ENCODE results near the gene ABL1.
"Not testable (repeated sequence)": the region's sequence is repeated elsewhere in the genome, so short reads cannot be mapped to it uniquely, and the experiment has no call there.

The ABL1 gene

DNA sequence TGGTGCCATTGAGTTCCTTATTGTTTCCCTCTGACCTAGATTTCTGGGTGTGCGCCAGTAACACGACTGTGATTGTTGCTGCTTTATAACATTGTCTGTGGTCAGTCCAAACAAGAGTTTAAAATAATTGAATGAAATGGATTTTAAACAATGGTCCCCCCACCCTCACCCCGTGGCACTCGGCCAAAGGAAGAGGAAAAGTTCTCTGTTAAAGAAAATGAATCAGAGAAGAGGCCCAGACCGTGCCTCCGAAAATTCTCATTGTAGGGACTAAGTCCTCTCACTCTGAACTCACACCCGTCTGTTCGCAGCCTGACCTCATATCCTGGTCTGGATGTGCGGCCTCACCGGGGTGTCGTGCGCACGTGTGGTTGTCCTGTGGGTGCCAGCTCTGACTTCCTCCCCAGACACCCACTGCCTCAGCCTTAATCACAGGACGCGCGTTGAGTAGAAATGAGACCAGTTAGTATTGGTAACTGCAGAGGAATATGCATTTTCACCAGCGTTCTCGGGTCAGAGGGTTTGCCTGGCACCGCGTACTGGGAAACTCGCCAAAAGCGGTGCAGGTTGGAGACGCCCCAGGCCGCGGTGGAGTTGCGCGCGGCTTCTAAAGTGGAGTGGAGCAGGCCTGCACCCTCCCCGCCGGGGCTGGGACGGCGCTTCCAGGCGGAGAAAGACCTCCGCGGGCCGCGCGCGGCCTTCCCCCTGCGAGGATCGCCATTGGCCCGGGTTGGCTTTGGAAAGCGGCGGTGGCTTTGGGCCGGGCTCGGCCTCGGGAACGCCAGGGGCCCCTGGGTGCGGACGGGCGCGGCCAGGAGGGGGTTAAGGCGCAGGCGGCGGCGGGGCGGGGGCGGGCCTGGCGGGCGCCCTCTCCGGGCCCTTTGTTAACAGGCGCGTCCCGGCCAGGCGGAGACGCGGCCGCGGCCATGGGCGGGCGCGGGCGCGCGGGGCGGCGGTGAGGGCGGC, at the start of gene ABL1:
Gene ABL1 (plus strand): TSS at position 884 of the 966 bp plus-strand sequence. CDS start 193 bp downstream, outside the sequence.
- in situ Hi-C loops (cut with MboI; ENCODE audit: low sequenced_read_pairs): no loop called here

DNA sequence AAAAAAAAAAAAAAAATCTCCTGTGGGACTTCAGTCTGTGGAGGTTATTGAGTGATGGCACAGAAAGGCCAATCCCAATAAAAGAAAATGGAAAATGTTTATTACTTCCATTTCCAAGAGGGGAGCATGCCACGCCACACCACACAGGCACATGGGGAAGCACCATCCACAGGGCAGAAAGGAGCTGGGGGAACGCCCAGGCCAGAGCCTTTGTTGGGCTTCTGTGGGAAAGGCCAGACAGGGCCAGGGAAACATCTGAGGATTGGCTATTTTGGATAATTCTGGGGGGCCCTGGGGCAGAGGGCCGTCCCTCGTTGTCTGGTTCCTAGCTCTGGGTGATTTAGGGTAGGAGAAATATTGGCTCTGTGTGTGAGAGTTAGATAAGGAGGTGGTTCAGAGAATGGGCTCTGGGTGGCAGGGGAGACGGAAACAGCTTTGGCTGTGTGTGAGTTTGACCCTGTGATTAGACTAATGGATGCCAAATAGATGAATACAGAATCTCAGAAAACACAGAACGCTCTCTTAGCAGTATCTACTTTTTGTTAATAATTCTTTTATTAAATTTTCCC, 49.0 kb upstream of the ABL1 start:
- in situ Hi-C loops (cut with MboI; ENCODE audit: low sequenced_read_pairs): no loop called here

DNA sequence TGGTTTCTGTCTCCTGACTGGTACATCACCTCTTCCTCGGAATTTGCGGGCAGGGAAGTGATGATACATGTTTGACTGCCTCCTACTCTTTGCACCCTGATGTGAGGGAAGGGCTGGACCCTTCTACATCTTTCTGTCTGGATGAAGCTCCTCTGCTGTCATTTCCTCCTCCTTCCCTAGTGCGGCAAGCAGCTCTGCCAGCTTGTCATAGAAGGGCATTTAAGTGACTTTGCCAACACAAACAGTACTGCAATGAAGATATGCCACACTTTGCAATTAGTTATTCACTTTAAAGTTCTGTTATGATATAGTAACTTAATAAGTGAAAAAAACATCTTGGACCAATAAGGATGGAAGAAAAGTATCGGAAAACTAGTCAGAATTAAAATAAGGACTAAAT, 48.5 kb upstream of the ABL1 start:
- in situ Hi-C loops (cut with MboI; ENCODE audit: low sequenced_read_pairs): no loop called here

DNA sequence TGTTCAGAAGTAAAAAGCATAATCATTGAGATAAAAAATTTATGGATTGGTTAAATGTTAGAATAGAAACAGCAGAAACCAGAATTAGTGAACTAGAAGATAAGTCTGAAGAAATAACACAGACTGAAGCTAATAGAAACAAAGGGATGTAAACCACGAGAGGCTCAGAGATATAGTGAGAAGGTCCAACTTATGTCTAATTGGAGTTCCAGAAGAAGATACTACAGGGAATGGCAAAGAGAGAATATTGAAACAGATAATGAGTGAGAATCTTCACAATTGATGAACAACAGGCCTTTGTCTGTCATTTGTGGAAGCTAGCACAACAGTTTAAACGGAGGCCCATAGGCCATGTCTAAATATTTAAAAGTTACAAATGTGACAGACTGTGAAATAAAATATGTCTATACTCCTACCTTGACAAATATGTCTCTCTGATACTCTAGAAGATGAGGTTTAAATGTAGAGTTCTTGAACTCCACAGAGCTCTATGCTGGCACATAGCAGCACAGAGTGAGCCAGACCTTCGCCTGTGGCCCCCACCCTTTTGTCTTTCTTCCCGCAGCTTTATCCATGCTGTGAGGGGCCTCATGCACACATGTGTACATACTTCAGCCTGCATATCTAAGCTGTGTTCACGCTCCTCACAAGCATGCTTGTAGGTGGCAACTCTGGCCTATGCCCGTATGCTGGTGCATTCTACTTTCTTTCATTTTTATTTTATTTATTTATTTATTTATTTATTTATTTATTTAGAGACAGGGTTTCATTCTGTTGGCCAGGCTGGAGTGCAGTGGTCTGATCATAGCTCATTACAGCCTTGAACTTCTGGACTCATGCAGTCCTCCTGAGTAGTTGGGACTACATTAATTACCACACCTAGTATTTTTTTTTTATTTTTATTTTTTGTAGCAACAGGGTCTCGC, 45.0 kb upstream of the ABL1 start:
- in situ Hi-C loops (cut with MboI; ENCODE audit: low sequenced_read_pairs): no loop called here

DNA sequence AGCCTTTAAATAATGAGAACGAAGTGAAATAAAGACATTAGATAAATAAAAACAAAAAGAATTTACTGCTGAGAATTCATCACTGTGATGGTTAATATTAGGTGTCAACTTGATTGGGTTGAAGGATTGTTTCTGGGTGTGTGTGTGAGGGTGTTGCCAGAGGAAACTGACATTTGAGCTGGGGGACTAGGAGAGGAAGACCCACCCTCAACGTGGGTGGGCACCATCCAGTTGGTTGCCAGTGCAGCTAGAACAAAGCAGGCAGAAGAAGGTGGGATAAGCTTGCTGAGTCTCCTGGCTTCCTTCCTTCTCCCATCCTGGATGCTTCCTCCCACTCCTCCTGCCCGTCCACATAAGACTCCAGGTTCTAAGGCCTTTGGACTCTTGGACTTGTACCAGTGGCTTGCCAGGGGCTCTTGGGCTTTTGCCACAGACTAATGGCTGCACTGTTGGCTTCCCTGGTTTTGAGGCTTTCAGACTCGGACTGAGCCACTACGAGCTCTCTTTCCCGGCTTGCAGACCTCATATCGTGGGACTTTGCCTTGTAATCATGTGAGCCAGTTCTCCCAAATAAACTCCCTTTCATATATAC, 43.7 kb upstream of the ABL1 start:
- in situ Hi-C loops (cut with MboI; ENCODE audit: low sequenced_read_pairs): no loop called here

DNA sequence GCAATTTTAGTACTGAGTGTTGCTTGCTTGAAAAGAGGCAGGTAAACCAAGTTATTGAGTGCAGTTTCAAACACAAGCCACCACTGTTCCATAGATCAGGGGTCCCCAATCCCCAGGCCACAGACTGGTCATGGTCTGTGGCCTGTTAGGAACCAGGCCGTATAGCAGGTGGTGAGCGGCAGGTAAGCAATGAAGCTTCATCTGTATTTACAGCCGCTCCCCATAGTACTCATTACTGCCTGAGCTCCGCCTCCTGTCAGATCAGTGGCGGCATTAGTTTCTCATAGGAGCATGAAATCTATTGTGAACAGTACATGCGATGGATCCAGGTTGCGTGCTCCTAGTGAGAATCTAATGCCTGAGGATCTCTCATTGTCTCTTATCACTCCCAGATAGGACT, 41.5 kb upstream of the ABL1 start:
- in situ Hi-C loops (cut with MboI; ENCODE audit: low sequenced_read_pairs): no loop called here

DNA sequence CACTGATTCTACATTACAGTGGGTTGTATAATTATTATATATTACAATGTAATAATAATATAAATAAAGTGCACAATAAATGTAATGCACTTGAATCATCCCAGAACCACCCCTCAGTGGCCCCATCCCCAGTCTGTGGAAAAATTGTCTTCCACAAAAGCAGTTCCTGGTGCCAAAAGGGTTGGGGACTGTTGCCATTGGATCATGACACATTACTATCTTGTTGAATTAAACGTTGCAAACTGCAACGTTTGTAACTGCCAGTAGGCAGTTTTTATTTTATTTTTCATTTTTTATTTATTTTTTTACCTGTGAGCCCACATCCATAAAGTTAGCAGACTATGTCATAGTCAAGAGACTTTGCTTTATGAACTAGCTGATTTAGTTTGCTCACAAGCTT, 41.0 kb upstream of the ABL1 start:
- in situ Hi-C loops (cut with MboI; ENCODE audit: low sequenced_read_pairs): not testable (repeated sequence)

DNA sequence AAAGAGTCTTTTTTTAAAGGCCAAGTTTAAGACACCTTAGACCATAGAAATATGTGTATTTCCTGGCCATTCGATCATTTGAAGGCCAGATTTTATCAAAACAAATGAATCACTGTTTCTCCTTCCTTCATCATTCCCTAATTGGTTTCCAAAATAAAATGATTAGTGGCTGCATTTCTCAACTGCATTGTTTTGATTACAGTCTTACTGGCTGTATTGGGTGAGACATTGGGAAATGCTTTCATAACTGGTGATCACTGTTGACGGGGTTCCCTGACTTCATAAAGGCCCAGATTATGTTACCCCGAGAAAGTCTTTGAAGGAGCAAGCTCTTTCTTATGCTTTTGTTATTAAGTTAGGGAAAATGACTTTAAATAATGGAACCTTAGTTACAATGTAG, 40.6 kb upstream of the ABL1 start:
- in situ Hi-C loops (cut with MboI; ENCODE audit: low sequenced_read_pairs): not testable (repeated sequence)

DNA sequence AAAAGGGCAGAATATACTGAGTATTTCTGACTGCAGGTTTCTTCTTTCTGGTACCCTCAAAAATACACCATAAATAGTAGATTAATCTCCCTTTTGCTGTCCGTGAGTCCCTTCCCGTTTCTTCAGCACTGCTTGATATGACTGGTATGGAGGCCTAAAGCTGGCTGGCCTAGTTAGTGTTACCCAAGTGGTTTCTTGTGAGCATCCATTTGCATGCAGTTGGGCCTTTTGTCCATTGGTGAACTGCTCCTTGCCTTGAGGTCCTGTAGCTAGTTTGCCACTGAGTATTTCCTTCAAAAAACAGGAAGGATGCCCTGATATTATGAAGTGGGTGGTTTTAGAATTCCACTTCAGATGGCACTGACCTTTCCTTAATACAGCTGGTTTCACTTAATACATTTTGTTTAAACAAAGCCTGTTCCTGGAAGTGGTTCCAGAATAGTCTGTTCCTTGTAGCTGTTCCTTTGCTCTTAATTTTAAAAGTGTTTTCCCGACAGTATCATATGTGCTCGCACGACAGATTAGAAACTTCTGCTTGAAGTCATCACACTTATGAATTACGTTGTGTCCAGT, 40.0 kb upstream of the ABL1 start:
- in situ Hi-C loops (cut with MboI; ENCODE audit: low sequenced_read_pairs): no loop called here

DNA sequence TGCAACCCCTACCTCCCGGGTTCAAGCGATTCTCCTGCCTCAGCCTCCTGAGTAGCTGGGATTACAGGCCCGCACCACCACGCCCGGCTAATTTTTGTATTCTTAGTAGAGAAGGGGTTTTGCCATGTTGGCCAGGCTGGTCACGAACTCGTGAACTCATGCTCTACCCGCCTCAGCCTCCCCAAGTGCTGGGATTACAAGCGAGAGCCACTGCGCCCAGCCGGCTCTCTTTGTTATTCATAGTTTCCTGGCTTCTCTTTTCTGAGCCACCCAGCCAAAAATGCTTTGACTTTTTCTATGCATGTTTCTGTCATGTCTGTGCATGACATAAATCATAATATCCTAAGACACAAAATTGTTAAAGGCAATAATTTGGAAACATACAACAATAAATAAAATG, 31.9 kb upstream of the ABL1 start:
- in situ Hi-C loops (cut with MboI; ENCODE audit: low sequenced_read_pairs): not testable (repeated sequence)

DNA sequence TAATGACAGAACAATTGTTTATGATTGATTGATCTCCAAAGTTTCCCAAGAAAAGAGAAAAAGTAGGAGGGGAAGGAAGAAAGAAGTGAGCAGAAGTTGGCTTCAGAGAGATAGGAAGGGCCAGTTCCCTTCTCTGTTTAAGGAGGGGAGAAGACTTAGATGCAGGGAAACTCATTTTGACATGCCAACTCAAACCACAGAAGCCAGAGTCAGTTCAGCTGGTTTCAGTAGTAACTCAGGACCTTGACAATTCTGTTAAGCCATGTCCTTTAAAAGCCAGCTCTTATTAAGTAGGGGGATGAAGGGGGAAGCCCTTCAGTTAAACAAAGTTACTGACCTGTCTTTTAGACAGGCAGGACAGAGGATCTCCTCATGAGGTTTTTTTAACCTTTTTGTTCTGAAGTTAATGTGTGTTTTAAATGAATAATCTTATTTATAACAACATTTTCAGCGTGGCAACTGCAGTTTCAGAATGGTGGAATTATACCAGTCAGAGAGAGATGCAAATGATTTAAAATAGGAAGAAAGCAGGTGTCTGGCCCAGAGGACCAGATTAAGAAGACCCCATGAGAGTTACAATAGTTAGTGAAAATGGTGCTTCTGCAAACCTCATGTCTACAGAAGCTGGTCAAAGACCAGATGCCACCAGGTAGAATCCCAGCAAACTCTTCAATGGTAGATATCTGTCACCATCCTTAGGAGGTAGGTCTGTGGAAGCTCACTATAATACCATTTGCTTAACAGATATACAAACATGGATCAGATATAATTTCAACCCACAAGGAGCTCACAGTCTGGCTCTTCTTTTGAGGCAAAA, 29.3 kb upstream of the ABL1 start:
- in situ Hi-C loops (cut with MboI; ENCODE audit: low sequenced_read_pairs): no loop called here

DNA sequence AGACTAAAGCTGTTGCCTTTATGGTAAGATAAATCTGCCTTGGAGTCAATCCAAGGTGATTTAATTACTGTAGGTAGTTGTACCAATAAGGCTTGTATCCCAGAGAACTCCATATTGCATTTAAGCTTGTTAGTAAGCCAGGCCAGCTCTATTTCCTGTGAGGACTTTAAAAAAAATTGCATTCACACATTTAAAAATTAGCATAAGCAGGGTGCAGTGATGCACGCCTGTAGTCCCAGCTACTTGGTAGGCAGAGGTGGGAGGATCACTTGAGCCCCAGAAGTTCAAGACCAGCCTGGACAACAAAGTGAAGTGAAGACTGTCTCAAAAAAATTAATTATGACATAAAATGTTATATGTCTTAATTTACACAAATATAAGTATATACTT, 28.7 kb upstream of the ABL1 start:
- in situ Hi-C loops (cut with MboI; ENCODE audit: low sequenced_read_pairs): no loop called here

DNA sequence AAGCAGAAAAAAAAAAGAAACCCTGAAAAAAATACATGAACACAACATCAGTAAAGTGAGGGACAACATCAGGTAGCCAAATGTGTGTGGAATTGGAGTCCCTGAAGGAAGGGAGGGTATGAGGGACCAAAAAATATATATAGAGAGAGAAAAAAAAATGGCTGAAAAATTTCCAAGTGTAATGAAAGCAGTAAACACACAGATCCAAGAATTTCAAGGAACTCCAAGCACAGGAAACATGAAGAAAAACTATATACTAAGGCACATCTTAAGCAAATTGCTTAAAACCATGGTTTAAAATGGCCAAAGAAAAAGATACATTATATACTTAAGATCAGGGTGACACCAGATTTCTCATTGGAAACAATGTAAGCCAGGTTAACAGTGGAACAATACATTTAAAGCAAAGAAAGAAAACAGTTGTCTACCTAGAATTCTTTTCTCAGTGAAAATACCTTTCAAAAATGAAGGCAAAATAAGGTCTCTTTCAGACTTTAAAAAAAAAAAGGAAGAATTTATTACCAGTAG, 24.4 kb upstream of the ABL1 start:
- in situ Hi-C loops (cut with MboI; ENCODE audit: low sequenced_read_pairs): no loop called here

DNA sequence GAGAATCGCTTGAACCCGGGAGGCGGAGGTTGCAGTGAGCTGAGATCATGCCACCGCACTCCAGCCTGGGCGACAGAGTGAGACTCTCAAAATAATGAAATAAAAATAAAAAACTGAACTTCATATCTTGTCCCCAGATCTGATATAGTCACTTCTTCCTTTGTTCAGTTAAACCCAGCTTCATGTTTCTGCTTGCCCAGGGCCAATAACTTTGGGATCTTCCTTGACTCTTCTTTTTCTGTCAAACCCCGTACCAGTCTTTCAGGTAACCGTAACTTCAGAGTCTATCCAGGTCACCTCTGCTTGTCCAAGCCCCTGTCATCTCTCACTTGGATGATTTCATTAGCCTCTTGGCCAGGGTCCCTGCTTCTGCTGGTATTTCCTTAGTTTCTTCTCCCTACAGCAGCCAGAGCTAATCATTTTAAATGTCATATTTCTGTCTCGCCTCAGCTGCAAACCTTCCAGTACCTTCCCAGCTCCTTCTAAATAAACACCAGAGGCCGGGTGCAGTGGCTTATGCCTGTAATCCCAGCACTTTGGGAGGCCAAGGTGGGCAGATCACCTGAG, 19.7 kb upstream of the ABL1 start:
- in situ Hi-C loops (cut with MboI; ENCODE audit: low sequenced_read_pairs): no loop called here

DNA sequence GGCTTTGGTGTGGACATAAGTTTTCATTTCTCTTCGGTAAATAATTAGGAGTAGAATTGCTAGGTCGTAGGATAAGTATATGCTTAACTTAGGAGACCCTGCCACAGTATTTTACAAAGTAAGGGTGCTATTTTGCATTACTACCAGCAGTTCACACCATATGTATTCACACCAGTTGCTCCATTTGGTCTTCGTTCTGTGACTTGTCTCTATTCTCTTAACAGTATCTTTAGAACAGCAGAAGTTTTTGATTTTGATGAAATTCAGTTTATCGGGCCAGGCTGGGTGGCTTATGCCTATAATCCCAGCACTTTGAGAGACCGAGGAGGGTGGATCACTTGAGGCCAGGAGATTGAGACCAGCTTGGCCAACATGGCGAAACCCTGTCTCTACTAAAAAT, 17.1 kb upstream of the ABL1 start:
- in situ Hi-C loops (cut with MboI; ENCODE audit: low sequenced_read_pairs): no loop called here

DNA sequence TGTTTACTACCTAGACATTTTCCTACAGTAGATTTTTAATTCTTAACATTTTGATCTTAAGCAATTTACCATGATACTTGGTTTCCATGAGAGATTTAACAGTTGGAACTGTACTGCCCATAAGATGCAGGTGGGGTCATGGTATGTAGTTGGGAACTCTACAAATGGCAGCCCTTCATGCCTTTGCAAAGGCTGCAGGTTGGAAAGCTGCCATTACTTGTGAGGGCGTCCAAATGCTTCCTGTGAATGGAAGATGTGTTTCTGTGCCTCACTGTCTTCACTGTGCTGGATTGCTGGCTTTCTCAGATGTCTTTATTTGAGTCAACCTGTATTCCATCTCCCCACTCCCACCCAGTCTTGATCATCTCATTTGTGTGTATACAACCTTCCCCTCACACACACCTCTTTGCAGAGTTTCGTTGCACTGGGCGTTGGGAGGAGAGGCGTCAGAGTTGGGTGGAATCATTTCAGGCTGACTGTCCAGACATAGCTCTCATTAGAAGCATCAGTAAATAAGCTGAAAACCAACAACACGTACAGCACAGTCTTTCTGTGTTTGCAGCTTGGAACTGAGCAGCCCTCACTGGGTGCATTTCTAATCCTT, 14.8 kb upstream of the ABL1 start:
- in situ Hi-C loops (cut with MboI; ENCODE audit: low sequenced_read_pairs): no loop called here

DNA sequence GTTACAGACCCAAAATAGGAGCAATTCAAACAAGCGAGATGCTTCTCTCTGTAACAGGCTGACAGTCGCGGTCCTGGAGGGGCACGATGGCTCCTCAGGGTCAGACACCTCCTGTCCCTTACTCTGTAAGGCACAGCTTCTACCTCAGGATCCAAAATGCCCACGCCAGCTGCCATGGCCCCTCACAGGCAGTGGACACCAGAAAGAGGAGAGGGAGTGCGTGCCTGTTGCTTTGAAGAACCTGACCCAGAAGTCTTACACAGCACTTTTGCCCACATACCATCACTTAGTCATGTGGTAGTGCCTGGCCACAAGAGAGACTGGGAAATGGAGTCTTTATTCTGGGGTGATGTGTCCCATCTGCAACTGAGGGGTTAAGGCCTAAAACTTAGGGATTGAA, 11.6 kb upstream of the ABL1 start:
- in situ Hi-C loops (cut with MboI; ENCODE audit: low sequenced_read_pairs): no loop called here

DNA sequence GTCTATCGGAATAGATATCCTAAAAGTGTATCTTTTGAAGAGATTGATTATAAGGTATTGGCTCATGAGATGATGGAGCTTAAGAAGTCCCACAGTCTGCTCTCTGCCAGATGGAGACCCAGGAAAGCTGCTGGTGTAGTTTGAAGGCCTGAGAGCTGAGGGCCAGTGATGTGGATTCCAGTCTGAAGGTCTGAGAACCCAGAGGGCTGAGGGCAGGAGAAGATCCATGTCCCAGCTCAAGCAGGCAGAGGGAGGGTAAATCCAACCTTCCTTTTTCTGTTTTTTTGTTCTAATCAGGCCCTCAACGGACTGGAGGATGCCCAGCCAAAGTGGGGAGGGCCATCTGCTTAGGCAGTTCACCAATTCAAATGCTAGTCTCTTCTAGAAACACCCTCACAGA, 11.0 kb upstream of the ABL1 start:
- in situ Hi-C loops (cut with MboI; ENCODE audit: low sequenced_read_pairs): no loop called here
